Stimulated activated effector memory CD8-positive, alpha-beta T cell treated with anti-CD3 and anti-CD28 coated beads, Interleukin-12 subunit alpha, Interleukin-12 subunit beta, amount 100 ng/mL, for 72 hours (primary cell): Measurements from ENCODE around the gene HSPA12A.
"Not testable (repeated sequence)": the region's sequence is repeated elsewhere in the genome, so short reads cannot be mapped to it uniquely, and the experiment has no call there.

Source experiments
- ATAC-seq: fragments of 150-1000 bp; cut with Tn5 transposase; 2 replicates; pipeline ENCODE4 v1.10.0; 2021
- DNase-seq, 2 donors: peaks; one replicate each; pipeline ENCODE4 v3.0.0; 2021 to 2022; ENCODE audit warnings: low spot score in 2 of 2
- H3K27ac Mint-ChIP-seq: one replicate; pipeline ENCODE4 v1.8.0; 2022; ENCODE audit warnings: mild to moderate bottlenecking, mixed read lengths
- H3K36me3 Mint-ChIP-seq: one replicate; pipeline ENCODE4 v1.8.0; 2022; ENCODE audit warnings: mild to moderate bottlenecking, mixed read lengths
- H3K4me1 Mint-ChIP-seq: one replicate; pipeline ENCODE4 v1.8.0; 2022; ENCODE audit warnings: mixed read lengths
- H3K4me3 Mint-ChIP-seq: one replicate; pipeline ENCODE4 v1.8.0; 2022; ENCODE audit warnings: mild to moderate bottlenecking, mixed read lengths
- H3K9me3 Mint-ChIP-seq: one replicate; pipeline ENCODE4 v1.8.0; 2022; ENCODE audit warnings: mixed read lengths

The HSPA12A gene

DNA sequence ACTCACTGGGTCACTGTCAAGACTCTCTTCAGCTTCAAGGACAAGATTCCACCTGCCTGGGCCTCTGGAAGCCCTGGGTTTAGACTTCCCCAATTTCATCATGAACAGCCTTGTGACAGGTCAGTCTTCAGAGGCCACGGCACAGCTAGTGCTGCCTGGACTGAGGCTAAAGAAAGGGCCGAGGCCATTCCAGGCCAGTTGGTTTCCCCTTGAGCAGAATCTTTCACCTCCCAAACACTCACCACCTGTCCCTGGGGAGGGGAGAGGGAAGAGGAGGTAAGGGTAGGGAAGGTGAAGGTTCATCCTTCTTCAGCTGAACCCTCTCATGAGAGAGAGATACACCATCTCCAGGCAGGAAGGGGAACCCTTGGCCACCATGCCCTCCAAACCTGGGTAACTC lies 24.3 kb downstream of the HSPA12A start:
- H3K9me3 Mint-ChIP-seq = no peaks in the 10 kb centered on the region
- no peak for ATAC-seq
- H3K27ac Mint-ChIP-seq = no peak overlapping the region
- H3K4me1 Mint-ChIP-seq = peaks cover 4% of the 10 kb centered on the region
- DNase-seq = no peak
- H3K4me3 Mint-ChIP-seq = no peak overlapping the region
- no peaks in the 10 kb centered on the region for H3K36me3 Mint-ChIP-seq

DNA sequence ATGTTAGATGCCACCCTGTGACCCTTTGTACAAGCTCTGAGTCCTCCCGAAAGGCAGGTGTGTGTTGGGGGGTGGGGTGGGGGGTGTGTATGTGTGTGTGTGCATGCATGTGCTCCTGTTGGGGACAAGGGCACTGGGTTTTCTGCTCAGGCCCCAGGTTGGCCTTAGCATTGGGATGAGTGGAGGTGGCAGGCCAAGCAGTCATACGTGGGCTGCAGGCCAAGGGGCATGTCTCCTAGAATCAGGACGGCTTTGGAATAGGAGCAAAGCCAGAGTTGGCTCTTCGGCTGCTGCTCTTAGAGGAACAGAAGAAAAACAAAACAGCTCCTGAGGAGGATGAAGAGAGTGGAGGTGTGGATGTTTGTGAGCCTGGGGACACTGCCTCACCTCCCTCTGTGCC lies 26.0 kb downstream of the HSPA12A start:
- no peak for ATAC-seq
- Mint-ChIP-seq H3K4me1 (no peaks in the 10 kb centered on the region), H3K9me3 (no peaks in the 10 kb centered on the region), H3K27ac (no peak overlapping the region), H3K4me3 (no peak overlapping the region), H3K36me3 (no peaks in the 10 kb centered on the region)
- no peak for DNase-seq

DNA sequence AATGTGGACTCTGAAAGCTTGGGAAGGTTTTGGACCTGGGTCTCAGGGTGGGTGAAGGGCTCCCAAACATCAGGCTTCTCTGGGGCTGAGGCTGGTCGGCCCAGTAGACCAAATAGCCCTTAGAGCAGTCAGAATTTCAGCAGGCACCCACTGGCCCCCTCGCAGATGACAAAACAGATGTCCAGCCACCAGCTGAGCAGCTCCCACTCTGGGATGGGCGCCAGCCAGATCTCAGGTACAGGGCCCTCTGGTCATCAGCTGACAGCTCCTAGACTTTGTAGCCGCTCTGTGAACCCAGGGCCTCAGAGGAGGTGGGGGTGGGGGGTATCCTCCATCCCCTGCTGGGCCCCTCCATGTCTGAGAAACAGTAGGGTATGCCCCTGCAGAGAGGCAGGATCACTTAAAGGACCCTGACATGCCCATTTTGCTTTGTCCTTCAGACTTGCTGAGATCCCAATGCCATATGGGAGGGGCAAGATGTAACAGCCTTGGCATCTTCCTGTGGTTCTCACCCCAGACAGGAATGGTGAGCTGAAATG lies 26.5 kb downstream of the HSPA12A start:
- Mint-ChIP-seq H3K9me3 (no peaks in the 10 kb centered on the region), H3K36me3 (no peaks in the 10 kb centered on the region), H3K4me1 (no peaks in the 10 kb centered on the region), H3K27ac (no peak overlapping the region), H3K4me3 (no peak overlapping the region)
- ATAC-seq (no peak), DNase-seq (no peak)

DNA sequence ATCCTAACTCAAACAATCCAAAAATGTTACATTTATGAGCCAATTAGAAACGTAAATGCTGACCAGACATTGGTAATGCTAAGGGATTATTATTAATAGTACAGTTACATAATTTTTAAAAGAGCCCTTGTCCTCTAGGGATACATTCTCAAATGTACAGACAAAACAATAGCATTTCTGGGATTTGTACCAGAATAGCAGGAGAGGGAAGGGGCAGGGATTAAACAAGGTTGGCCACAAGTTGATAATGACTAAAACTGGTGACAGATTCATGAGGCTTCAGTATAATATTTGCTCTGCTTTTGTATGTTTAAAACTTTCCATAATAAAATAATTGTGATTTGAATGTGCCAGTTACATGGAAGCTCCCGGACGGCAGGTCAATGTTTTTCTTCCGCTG lies 27.0 kb downstream of the HSPA12A start:
- Mint-ChIP-seq H3K27ac (no peak overlapping the region), H3K4me1 (no peaks in the 10 kb centered on the region), H3K36me3 (no peaks in the 10 kb centered on the region), H3K4me3 (no peak overlapping the region), H3K9me3 (no peaks in the 10 kb centered on the region)
- no peak for ATAC-seq
- no peak for DNase-seq

DNA sequence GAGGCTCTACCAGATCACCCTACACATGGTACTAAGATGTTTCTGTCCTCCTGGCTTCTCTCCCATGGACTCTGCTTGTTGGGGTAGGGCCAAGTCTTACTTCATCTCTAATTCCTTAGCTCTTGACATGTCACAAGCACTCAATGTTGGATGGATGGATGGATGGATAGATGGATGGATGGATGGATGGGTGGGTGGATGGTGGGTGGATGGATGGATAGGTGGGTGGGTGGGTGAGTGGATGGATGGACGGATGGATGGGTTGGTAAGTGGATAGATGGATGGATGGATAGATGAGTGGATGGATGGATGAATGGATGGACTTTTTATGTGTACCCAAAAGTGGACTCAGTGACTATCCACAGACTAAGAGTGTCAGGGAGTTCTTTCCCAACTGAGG lies 28.5 kb downstream of the HSPA12A start:
- no peaks in the 10 kb centered on the region for H3K9me3 Mint-ChIP-seq
- H3K4me3 Mint-ChIP-seq = no peak overlapping the region
- DNase-seq (no peak), ATAC-seq (no peak)
- H3K36me3 Mint-ChIP-seq = no peaks in the 10 kb centered on the region
- H3K27ac Mint-ChIP-seq = no peak overlapping the region
- H3K4me1 Mint-ChIP-seq = no peaks in the 10 kb centered on the region

DNA sequence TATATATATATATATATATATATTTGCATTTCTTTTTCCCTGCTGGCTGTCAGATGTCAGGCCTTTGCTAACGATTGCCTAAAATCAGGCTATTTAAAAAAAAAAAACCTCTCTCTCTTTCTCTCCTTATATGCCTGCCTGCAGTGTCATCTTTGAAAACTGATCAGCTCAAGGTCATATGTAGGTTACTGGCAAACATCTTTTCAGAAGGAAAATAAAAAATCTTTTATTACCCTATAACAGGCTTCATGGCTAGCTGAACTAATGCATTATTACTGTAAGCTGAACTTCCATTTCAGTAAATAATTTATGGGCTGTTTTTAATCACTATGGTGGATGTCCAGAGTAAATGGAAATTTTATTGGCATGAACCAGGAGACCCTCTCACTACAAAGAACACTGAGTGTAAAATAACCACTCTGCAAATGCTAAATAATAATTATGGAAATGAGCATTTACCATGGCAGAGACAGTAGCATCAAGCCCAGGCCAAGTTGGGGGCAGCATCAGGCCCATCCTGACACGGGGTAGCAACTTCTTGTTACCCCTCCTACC lies 29.3 kb downstream of the HSPA12A start:
- H3K36me3 Mint-ChIP-seq = no peaks in the 10 kb centered on the region
- no peaks in the 10 kb centered on the region for H3K9me3 Mint-ChIP-seq
- no peak overlapping the region for H3K4me3 Mint-ChIP-seq
- H3K4me1 Mint-ChIP-seq = no peaks in the 10 kb centered on the region
- ATAC-seq (no peak), DNase-seq (no peak)
- H3K27ac Mint-ChIP-seq = no peak overlapping the region

DNA sequence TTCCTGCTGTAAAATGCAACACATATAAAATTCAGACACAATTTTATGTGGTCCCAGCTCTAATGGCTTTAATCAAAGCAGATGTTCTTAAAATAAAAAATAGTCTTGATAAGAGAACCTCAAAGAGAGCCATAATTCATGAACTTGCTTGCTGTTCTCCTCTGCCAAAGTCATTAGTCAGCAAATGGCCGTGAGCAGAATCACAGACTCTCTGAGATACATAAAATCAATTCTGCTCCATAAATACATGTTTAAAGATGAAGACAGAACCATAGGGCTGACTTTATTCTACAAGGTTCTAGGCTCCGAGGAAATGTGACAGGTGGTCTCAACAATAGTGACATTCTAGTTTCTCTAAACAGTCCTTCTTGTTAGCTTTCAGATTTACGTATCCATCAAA lies 29.8 kb downstream of the HSPA12A start:
- no peaks in the 10 kb centered on the region for H3K36me3 Mint-ChIP-seq
- no peaks in the 10 kb centered on the region for H3K4me1 Mint-ChIP-seq
- ATAC-seq (no peak), DNase-seq (no peak)
- no peak overlapping the region for H3K4me3 Mint-ChIP-seq
- no peaks in the 10 kb centered on the region for H3K9me3 Mint-ChIP-seq
- H3K27ac Mint-ChIP-seq = no peak overlapping the region

DNA sequence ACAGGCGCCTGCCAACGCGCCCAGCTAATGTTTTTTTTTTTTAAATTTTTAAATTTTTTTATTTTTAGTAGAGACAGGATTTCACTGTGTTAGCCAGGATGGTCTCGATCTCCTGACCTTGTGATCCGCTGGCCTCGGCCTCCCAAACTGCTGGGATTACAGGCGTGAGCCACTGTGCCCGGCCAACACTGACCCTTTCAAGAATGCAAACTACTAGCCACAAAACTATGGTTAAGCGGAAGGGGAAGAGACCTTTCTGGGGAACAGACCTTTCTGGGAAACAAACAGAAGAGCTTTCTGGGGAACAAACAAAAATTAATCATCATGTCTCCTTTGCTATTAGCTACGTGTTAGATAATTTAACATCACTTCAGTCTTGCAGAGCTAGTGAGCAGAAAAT lies 30.6 kb downstream of the HSPA12A start:
- ATAC-seq, H3K36me3 Mint-ChIP-seq, H3K4me1 Mint-ChIP-seq, H3K9me3 Mint-ChIP-seq, H3K27ac Mint-ChIP-seq, DNase-seq, H3K4me3 Mint-ChIP-seq: not testable (repeated sequence)

DNA sequence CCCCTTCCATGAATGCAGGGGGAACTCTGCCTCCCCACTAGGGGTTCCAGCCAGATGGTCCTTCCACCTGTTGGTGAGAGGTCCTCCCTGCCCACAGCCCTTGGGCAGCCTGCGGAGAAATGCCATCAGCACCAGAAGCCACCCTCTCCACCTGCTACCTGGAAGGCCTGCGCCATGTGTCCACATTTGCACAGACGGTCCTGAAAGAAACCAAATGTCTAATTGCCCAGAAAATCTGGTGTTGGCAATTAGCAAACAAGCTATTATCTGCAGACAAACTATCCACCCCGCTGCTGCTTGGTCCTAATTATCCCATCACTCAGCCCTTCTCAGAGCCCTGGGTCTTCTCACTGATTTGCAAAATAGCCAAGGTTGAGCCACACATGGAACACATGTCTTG lies 32.3 kb downstream of the HSPA12A start:
- no peak overlapping the region for H3K27ac Mint-ChIP-seq
- no peak for DNase-seq
- H3K4me1 Mint-ChIP-seq = no peaks in the 10 kb centered on the region

DNA sequence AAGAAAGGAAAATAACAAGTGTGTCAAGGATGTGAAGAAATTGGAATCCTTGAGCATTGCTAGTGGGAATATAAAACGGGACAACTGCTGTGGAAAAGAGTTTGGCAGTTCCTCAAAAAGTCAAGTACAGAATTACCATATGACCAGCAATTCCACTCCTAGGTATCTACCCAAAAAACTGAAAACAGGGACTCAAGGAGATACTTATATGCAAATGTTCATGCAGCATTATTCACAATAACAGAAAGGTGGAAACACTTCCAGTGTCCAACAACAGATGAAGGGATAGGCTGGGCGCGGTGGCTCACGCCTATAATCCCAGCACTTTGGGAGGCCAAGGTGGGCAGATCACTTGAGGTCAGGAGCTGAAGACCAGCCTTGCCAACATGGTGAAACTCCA lies 33.5 kb downstream of the HSPA12A start:
- H3K9me3 Mint-ChIP-seq = no peaks in the 10 kb centered on the region
- no peaks in the 10 kb centered on the region for H3K4me1 Mint-ChIP-seq
- no peak for ATAC-seq
- no peak for DNase-seq
- H3K4me3 Mint-ChIP-seq = no peak overlapping the region
- no peaks in the 10 kb centered on the region for H3K36me3 Mint-ChIP-seq
- no peak overlapping the region for H3K27ac Mint-ChIP-seq

More for the DNA sequence above, 32.3 kb downstream of the HSPA12A start:
- H3K9me3 Mint-ChIP-seq = no peaks in the 10 kb centered on the region
- H3K4me3 Mint-ChIP-seq = no peak overlapping the region
- no peaks in the 10 kb centered on the region for H3K36me3 Mint-ChIP-seq
- ATAC-seq = no peak

DNA sequence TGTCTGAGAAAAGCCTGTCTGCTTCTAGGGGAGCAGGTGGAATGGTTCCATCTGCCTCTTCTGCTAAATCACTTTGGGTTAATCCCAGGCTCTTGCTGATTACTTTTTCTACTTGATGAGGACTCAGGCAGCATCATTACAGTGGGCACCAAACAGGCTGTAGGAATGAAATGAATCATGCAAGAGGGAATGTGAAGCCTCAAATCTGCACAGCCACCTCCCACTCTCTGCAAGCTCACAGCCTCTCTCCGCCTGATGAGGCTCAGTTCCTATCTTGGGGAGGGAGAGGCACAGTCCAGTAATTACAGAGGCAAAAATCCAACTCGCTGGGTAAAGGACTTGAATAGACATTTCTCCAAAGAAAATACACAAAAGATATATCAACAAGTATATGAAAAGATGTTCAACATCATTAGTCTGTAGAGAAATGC lies 34.0 kb downstream of the HSPA12A start:
- Mint-ChIP-seq H3K9me3 (no peaks in the 10 kb centered on the region), H3K36me3 (no peaks in the 10 kb centered on the region), H3K27ac (no peak overlapping the region), H3K4me3 (no peak overlapping the region), H3K4me1 (no peaks in the 10 kb centered on the region)
- DNase-seq (no peak), ATAC-seq (no peak)

DNA sequence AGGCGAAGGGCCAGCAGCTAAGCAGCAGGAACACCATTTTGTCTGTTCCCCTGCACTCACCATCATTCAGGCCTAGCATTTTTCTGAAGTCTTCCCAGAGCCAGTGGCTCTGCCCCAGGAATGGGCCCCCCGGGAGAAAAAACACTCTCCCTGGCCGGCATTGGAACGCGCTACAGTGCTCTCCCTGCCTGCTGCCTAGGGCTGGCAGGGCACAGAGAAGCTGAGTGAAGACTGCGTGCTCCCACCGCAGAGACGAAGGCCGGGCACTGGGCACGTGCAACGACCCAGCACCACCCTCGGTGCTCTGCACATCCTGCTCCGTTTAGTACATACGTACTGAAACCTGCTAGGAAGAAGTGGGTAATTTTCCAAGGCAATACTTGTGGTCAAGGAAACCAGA lies 34.4 kb downstream of the HSPA12A start:
- Mint-ChIP-seq H3K9me3 (no peaks in the 10 kb centered on the region), H3K4me3 (no peak overlapping the region), H3K36me3 (no peaks in the 10 kb centered on the region), H3K4me1 (no peaks in the 10 kb centered on the region), H3K27ac (no peak overlapping the region)
- ATAC-seq (no peak), DNase-seq (no peak)

DNA sequence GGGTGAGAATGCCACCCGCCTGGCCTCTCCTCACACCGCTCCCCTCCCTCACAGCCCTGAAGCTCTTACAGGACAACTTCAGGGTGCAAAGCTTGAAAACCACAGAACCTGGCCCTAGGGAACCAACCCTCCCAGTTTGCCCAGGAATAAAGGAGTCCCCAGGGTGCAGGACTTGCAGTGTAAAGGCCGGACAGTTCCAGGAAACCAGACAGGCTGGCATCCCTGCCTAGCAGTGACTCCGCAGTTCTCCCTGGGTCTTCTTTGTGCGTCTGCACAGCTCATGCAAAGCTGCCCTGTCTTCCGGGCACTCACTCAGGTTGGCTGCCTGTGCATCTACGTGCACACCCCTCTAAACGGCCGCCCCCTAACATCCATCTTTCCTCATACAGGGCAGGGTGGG lies 36.1 kb downstream of the HSPA12A start:
- no peaks in the 10 kb centered on the region for H3K4me1 Mint-ChIP-seq
- H3K9me3 Mint-ChIP-seq = no peaks in the 10 kb centered on the region
- DNase-seq = no peak
- no peak for ATAC-seq
- H3K27ac Mint-ChIP-seq = no peak overlapping the region
- H3K36me3 Mint-ChIP-seq = no peaks in the 10 kb centered on the region
- no peak overlapping the region for H3K4me3 Mint-ChIP-seq

DNA sequence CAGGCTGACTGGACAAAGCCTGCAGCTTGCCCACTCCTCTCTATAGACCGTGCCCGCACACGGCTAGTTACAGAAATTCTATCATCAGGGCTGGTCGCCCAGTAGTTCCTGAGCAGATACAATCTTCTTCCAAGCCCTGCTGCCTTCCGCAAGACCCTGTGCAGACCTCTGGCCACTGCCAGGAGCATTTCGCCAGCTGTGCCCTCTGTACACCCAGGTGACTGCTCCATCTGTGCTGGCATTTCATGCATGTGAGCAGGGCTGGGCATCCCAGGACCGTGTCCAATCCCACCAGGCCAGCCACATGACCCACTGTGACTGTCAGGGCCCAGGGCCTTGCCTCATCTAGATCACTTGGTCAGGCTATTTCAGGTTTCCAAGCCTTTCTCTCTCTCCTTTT lies 36.9 kb downstream of the HSPA12A start:
- DNase-seq (no peak), ATAC-seq (no peak)
- H3K4me1 Mint-ChIP-seq = no peaks in the 10 kb centered on the region
- no peak overlapping the region for H3K4me3 Mint-ChIP-seq
- H3K9me3 Mint-ChIP-seq = no peaks in the 10 kb centered on the region
- no peak overlapping the region for H3K27ac Mint-ChIP-seq
- no peaks in the 10 kb centered on the region for H3K36me3 Mint-ChIP-seq

DNA sequence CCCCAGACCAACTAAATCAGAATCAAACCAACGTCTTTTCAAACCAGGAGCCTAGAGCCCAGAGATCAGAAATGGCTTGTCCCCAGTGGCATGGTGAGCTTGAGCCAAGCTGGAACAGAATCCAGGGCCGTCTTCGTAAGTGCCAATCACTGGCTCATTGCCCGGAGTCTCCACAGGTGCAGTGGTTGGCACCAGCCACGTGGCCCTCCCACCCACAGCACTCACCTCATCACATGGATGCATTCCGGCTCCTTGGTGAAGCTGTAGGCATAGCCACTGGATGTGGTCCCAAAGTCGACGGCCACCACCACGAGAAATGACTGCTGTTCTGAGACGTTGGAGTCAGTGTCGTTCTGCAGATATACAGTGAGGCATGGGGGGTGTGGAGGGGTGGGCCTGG lies 37.4 kb downstream of the HSPA12A start:
- DNase-seq = no peak
- Mint-ChIP-seq H3K4me3 (no peak overlapping the region), H3K36me3 (no peaks in the 10 kb centered on the region), H3K4me1 (no peaks in the 10 kb centered on the region), H3K27ac (no peak overlapping the region), H3K9me3 (no peaks in the 10 kb centered on the region)
- no peak for ATAC-seq

DNA sequence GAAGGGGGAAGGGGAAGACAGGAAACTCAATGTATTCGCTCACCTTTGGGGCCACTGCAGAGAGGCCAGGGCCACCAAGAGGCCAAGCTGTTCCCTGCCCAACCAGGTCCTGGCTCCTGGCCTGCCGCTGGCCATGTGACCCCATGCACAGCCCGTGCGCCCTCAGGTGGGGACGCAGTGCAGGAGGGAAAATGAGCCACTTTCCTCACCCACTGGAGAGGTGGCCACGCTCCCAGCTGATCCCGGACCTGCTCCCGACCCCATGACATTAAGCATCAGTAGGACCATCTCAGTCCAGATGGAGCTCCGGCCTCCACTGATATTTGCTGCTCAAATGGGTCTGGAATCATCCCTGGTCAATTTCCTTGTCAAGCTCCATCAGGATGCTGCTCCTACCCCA lies 40.2 kb downstream of the HSPA12A start:
- Mint-ChIP-seq H3K27ac (no peak overlapping the region), H3K9me3 (no peaks in the 10 kb centered on the region), H3K4me1 (no peaks in the 10 kb centered on the region), H3K4me3 (no peak overlapping the region), H3K36me3 (no peaks in the 10 kb centered on the region)
- ATAC-seq = no peak
- DNase-seq = no peak
